NCI-H82 (cell line): ENCODE results near the gene ARL3.

Experiments
- DNase-seq: peaks from one replicate; lab custom pipeline; 2025; lab: John Stamatoyannopoulos, UW

The ARL3 gene

GRCh38 chr10:102651455-102652169 is 62.6 kb downstream of the ARL3 start:
- no peak for DNase-seq

- DNase-seq: no peak
Observed at GRCh38 chr10:102650655-102651454, 63.3 kb downstream of the ARL3 start.

GRCh38 chr10:102649797-102650654 is 64.2 kb downstream of the ARL3 start:
- no peak for DNase-seq

- no peak for DNase-seq
Observed at GRCh38 chr10:102648889-102649796, 65.1 kb downstream of the ARL3 start.

- no peak for DNase-seq
Observed at GRCh38 chr10:102648269-102648888, 65.8 kb downstream of the ARL3 start.

- DNase-seq: no peak
Observed at GRCh38 chr10:102647443-102648268, 66.5 kb downstream of the ARL3 start.

- peak; percentile 31 for DNase-seq
Observed at GRCh38 chr10:102646610-102647442, 67.4 kb downstream of the ARL3 start.

- DNase-seq: peak; percentile 74
Observed at GRCh38 chr10:102645741-102646609, 68.2 kb downstream of the ARL3 start.

GRCh38 chr10:102645388-102645740 is 68.8 kb downstream of the ARL3 start:
- DNase-seq: peak; percentile 63

- DNase-seq: peak; percentile 79
Observed at GRCh38 chr10:102644646-102645387, 69.4 kb downstream of the ARL3 start.

GRCh38 chr10:102644066-102644645 is 70.0 kb downstream of the ARL3 start, which contains the start of gene TRIM8:
TRIM8 (plus strand) TSS chr10:102644479; CDS start chr10:102644618, 139 bp downstream.
- DNase-seq: peak; percentile 64

GRCh38 chr10:102643336-102644065 is 70.7 kb downstream of the ARL3 start:
- DNase-seq: peak; percentile 73

- peak; percentile 66 for DNase-seq
Observed at GRCh38 chr10:102642736-102643335, 71.4 kb downstream of the ARL3 start.

- DNase-seq: peak; percentile 98
Observed at GRCh38 chr10:102641880-102642735, 72.1 kb downstream of the ARL3 start.

GRCh38 chr10:102641402-102641801 is 72.8 kb downstream of the ARL3 start:
- DNase-seq: no peak
